Stimulated activated naive CD4-positive, alpha-beta T cell treated with Interleukin-2 at 50 U/mL for 16 hours (primary cell): ENCODE measurements around the gene F12.

Experiments
- DNase-seq: peaks from one replicate; lab custom pipeline; 2025; lab: John Stamatoyannopoulos, UW

F12 gene

GRCh38 chr5:177355162-177355867 is 54.0 kb downstream of the F12 start:
- no peak for DNase-seq

DNA sequence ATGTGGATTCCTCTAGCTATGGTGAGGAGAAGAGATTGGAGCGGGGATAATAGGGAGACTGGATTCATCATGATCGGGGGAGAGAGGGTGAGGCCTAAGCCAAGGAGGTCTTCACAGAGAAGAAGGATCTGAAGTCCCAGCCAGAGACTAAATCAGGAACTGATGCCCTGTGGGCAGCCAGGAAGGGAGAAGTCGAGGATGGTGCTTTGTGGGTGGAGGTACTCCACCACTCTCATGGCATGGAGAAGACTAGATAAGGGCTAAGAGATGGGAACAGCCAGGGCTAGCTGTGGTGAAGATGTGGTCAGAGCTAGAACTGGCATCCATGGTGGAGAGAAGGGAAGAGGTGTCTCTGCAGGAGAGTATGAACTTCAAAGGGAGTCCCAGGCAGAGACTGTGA is 54.7 kb downstream of the F12 start:
- DNase-seq, result no peak

- no peak for DNase-seq
Observed at GRCh38 chr5:177354256-177354655, 55.1 kb downstream of the F12 start.

DNA sequence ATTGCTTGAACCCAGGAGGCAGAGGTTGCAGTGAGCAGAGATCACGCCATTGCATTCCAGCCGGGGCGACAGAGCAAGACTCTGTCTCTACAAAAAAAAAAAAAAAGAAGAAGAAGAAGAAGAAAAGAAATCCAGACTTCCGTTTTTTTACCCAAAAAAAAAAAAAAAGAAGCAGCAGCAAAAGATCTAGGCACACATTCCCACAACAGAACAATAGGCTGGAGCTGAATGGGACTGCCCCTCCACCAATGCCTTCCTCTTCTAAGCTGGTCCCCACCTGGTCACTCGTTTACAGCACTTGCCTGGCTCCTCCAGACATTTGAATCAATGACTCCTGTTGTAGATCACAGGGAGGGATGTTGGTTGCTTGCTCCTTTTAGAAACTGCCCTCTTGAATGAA is 56.3 kb downstream of the F12 start:
- no peak for DNase-seq
